Keratinocyte (primary cell): ENCODE data around the gene TCP10L. TPM values are rescaled to one million over a fixed set of nuclear protein-coding genes. Genes with fewer than 3 reads are reported as not detected.
A peak's percentile ranks its signal among the peaks of the same experiment; 100 is the strongest.

Experiments used
- DNase-seq: peaks from one replicate; pipeline ENCODE4 v3.0.0-alpha.2; 2011; ENCODE audit warnings: low read depth, missing footprints, low spot score
- FAIRE-seq: peaks from 2 replicates; lab custom pipeline; 2011; peaks lifted over from hg19 to GRCh38; lab: Jason Lieb, UNC
- H2AFZ ChIP-seq: 2 replicates; pipeline ENCODE4 v1.6.0; 2012; ENCODE audit warnings: low read length, control low read depth, inconsistent platforms; ENCODE audit not compliant: control insufficient read depth
- H3K27ac ChIP-seq: 2 replicates; pipeline ENCODE4 v1.5.1; 2011; ENCODE audit warnings: low read length; ENCODE audit not compliant: control insufficient read depth, insufficient read depth
- H3K27me3 ChIP-seq: 3 replicates; pipeline ENCODE4 v1.6.0; 2011; ENCODE audit warnings: low read length; ENCODE audit not compliant: control insufficient read depth, insufficient read depth; ENCODE audit errors: extremely low read depth
- H3K36me3 ChIP-seq, 2 experiments: 2 replicates in 1 of 2; 3 replicates in 1 of 2; pipeline ENCODE4 v1.5.1; 2011; ENCODE audit warnings: low read length in 2 of 2, mild to moderate bottlenecking in 1 of 2; ENCODE audit not compliant: control insufficient read depth in 2 of 2, insufficient read depth in 2 of 2; ENCODE audit errors: extremely low read depth in 1 of 2
- H3K4me1 ChIP-seq: 3 replicates; pipeline ENCODE4 v1.5.1; 2011; ENCODE audit warnings: low read length; ENCODE audit not compliant: control insufficient read depth, insufficient read depth; ENCODE audit errors: extremely low read depth
- H3K4me2 ChIP-seq: 3 replicates; pipeline ENCODE4 v1.6.0; 2011; ENCODE audit warnings: low read depth, low read length; ENCODE audit not compliant: control insufficient read depth, insufficient read depth; ENCODE audit errors: extremely low read depth
- H3K4me3 ChIP-seq, 3 experiments: fragments of 200-600 bp in 1 of 3; sonication (generic) in 1 of 3; 2 replicates in 2 of 3; 3 replicates in 1 of 3; pipeline ENCODE4 v1.5.1; 2011 to 2016; ENCODE audit warnings: low read length in 3 of 3, mild to moderate bottlenecking in 3 of 3, control low read depth in 2 of 3, inconsistent platforms in 1 of 3, low read depth in 1 of 3, mixed read lengths in 1 of 3, mixed run types in 1 of 3, moderate library complexity in 1 of 3; ENCODE audit not compliant: control insufficient read depth in 2 of 3, insufficient read depth in 2 of 3; ENCODE audit errors: extremely low read depth in 1 of 3
- H3K79me2 ChIP-seq: 2 replicates; pipeline ENCODE4 v1.6.0; 2012; ENCODE audit warnings: low read length; ENCODE audit not compliant: control insufficient read depth, insufficient read depth
- H3K9ac ChIP-seq: 3 replicates; pipeline ENCODE4 v1.6.0; 2011; ENCODE audit warnings: low read length; ENCODE audit not compliant: control insufficient read depth, insufficient read depth; ENCODE audit errors: extremely low read depth
- H3K9me1 ChIP-seq: 3 replicates; pipeline ENCODE4 v1.6.0; 2011; ENCODE audit warnings: low read length; ENCODE audit not compliant: control insufficient read depth, insufficient read depth; ENCODE audit errors: extremely low read depth
- H3K9me3 ChIP-seq: 2 replicates; pipeline ENCODE4 v1.5.1; 2012; ENCODE audit warnings: low read depth, low read length; ENCODE audit not compliant: control insufficient read depth
- H4K20me1 ChIP-seq: 3 replicates; pipeline ENCODE4 v1.6.0; 2011; ENCODE audit warnings: low read length; ENCODE audit not compliant: control insufficient read depth, insufficient read depth; ENCODE audit errors: extremely low read depth
- EZH2 ChIP-seq: IDR thresholded peaks from one replicate; pipeline ENCODE4 v1.6.1; 2012; ENCODE audit warnings: inconsistent platforms, mild to moderate bottlenecking, low read length, moderate library complexity
- dilution Hi-C: fragments of 300-500 bp; cut with MboI; formaldehyde crosslinking; loops from one replicate; pipeline ENCODE4 v1.7.0; 2020; ENCODE audit warnings: low sequenced_read_pairs; ENCODE audit not compliant: extremely low pct_ligation_motif_present
- polyA plus RNA-seq, 5 experiments: library from polyadenylated mRNA; depleted of rRNA in 3 of 5; stranded (reverse) in 3 of 5; stranded (forward) in 1 of 5; unstranded in 1 of 5; fragments of >200 nt; gene quantifications; 1 replicate in 1 of 5; 2 replicates in 3 of 5; 3 replicates in 1 of 5; pipeline versions ENCODE4 v1.2.1 to v1.2.3, GENCODE V29; 2011 to 2012; ENCODE audit warnings: missing spikeins in 2 of 5, low read depth in 1 of 5, low replicate concordance in 1 of 5
- TF ChIP-seq, protein P1 (sequence below), 3 experiments: IDR thresholded peaks in 1 of 3; conservative IDR thresholded peaks in 1 of 3; optimal IDR thresholded peaks in 1 of 3; 2 replicates in 2 of 3; 3 replicates in 1 of 3; pipeline versions ENCODE3 to v1.5.1; 2011; ENCODE audit warnings: low read length in 3 of 3, mild to moderate bottlenecking in 3 of 3, moderate library complexity in 2 of 3, control low read depth in 1 of 3, inconsistent platforms in 1 of 3; ENCODE audit not compliant: insufficient read depth in 2 of 3; ENCODE audit errors: extremely low read depth in 1 of 3

The TCP10L gene
- polyA plus RNA-seq, 1 donor (not counting 4 experiments of a cell fraction or from before 2014, with no cell fraction given): 0.25 TPM

DNA sequence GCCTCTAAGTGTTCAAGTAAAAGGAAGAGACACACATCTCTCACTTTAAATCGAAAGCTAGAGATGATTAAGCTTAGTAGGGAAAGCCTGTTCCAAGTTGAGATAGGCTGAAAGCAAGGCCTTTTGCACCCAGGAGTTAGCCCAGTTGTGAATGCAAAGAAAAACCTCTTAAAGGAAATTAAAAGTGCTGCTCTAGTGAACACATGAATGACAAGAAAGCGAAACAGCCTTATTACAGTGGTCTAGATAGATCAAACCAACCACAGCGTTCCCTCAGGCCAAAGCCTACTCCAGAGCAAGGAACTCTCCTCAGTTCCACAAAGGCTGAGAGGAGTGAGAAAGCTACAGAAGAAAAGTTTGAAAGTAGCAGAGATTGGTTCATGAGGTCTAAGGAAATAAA, 14.9 kb downstream of the TCP10L start:
- Histone ChIP-seq H3K27ac (no peak overlapping the region), H3K4me1 (peaks cover 21% of the 10 kb centered on the region), H3K4me2 (no peak overlapping the region), H3K79me2 (no peaks in the 10 kb centered on the region), H3K4me3 (no peak overlapping the region), H2AFZ (no peak overlapping the region), H3K9me1 (no peaks in the 10 kb centered on the region), H3K36me3 (no peaks in the 10 kb centered on the region), H3K9ac (no peak overlapping the region), H3K9me3 (no peaks in the 10 kb centered on the region), H4K20me1 (no peaks in the 10 kb centered on the region), H3K27me3 (no peaks in the 10 kb centered on the region)
- dilution Hi-C loops: no loop called here
- FAIRE-seq (no peak), DNase-seq (no peak)
- TF ChIP-seq, protein P1, sequence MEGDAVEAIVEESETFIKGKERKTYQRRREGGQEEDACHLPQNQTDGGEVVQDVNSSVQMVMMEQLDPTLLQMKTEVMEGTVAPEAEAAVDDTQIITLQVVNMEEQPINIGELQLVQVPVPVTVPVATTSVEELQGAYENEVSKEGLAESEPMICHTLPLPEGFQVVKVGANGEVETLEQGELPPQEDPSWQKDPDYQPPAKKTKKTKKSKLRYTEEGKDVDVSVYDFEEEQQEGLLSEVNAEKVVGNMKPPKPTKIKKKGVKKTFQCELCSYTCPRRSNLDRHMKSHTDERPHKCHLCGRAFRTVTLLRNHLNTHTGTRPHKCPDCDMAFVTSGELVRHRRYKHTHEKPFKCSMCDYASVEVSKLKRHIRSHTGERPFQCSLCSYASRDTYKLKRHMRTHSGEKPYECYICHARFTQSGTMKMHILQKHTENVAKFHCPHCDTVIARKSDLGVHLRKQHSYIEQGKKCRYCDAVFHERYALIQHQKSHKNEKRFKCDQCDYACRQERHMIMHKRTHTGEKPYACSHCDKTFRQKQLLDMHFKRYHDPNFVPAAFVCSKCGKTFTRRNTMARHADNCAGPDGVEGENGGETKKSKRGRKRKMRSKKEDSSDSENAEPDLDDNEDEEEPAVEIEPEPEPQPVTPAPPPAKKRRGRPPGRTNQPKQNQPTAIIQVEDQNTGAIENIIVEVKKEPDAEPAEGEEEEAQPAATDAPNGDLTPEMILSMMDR (optimal IDR thresholded peaks at IDR 0.05 in 1 of 3, IDR thresholded peaks at IDR 0.05 in 1 of 3, conservative IDR thresholded peaks at IDR 0.05 in 1 of 3; ENCODE audit: extremely low read depth in 1 of 3, insufficient read depth in 2 of 3, low read length in 3 of 3): no peak
- TF ChIP-seq EZH2: no peak

DNA sequence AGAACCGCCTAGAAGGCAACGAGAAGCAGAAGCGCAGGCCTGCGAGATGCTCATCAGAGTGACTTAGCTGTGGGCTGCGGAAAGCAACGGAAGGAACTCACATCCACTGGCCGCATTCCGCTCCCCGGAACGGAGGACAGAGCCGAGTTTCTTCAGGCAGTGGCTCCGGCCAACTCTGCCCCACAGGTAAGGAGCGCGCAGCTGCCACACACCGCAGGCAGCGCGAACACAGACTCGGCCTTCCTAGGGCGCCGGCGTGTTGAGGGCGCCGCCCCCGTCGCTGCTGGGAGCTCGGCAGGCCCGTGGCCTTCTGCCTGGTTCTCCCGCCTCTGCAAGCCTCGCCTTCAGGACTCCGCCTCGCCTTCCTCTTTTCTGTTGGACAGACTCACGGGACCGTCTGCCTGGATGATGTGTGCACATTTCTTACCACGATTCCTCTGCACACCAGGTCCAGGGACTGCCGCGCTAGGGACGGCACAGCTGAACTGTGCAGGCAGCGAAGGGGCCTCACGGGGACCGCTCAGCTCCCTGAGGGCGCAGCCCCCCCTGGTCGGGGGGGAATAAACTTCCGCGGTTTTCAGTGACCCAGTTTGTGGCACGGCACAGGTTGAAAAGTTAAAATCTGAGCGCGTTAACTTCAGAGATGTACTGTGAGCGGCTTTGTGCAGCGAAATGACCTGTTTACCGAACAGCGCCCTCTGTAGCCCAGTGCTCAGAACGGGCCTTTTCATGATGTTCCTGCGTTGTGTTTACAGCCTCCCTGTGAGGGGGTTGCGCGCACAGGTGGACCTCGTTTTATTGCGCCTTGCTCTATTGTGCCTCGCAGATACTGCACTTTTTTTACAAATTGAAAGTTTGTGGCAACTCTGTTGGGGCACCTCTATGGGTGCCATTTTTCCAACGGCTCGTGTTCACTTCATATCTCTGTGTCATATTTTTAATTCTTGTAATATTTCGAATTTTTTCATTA, 15.8 kb downstream of the TCP10L start:
- no peaks in the 10 kb centered on the region for H3K36me3 ChIP-seq
- H3K4me2 ChIP-seq: peak overlapping the region; percentile 95
- no peaks in the 10 kb centered on the region for H3K79me2 ChIP-seq
- H3K27ac ChIP-seq: peak overlapping the region; percentile 60
- TF ChIP-seq EZH2: peak; percentile 32
- TF ChIP-seq, protein P1 (optimal IDR thresholded peaks at IDR 0.05 in 1 of 3, IDR thresholded peaks at IDR 0.05 in 1 of 3, conservative IDR thresholded peaks at IDR 0.05 in 1 of 3; ENCODE audit: extremely low read depth in 1 of 3, insufficient read depth in 2 of 3, low read length in 3 of 3): peak; percentile 90 to 94 (median 91)
- no peaks in the 10 kb centered on the region for H4K20me1 ChIP-seq
- H3K9ac ChIP-seq: peak overlapping the region; percentile 74
- H3K9me1 ChIP-seq: no peaks in the 10 kb centered on the region
- H3K9me3 ChIP-seq: no peaks in the 10 kb centered on the region
- H2AFZ ChIP-seq: peak overlapping the region; percentile 92
- H3K27me3 ChIP-seq: no peaks in the 10 kb centered on the region
- H3K4me3 ChIP-seq: peak overlapping the region; percentile 49 to 84 (median 83)
- peaks cover 21% of the 10 kb centered on the region for H3K4me1 ChIP-seq
- FAIRE-seq (peak; percentile 63), DNase-seq (no peak)
- dilution Hi-C loops: no loop called here
